ENCODE data around the gene SLC38A2.

SLC38A2 gene

GRCh38 chr12:46364300-46364696, 8.3 kb downstream of the SLC38A2 start:
- Histone ChIP-seq H3K9me3 (ENCODE audit: control insufficient read depth, low read length) (no peaks in the 10 kb centered on the region), H3K4me2 (ENCODE audit: low read length) (no peak overlapping the region), H3K9ac (no peak overlapping the region), H3K79me2 (no peaks in the 10 kb centered on the region), H2AFZ (no peak overlapping the region), H3K27ac (peak overlapping the region; percentile 1), H3K4me1 (peaks cover 33% of the 10 kb centered on the region), H3K36me3 (ENCODE audit: control insufficient read depth, insufficient read depth, low read length) (no peaks in the 10 kb centered on the region), H3K4me3 (ENCODE audit: low read depth, low read length) (no peak overlapping the region), H3K27me3 (ENCODE audit: control insufficient read depth, insufficient read depth, low read length) (no peaks in the 10 kb centered on the region)
- TF ChIP-seq CTCF (IDR thresholded peaks at IDR 0.05), result no peak

- Histone ChIP-seq H3K9me3 (ENCODE audit: control insufficient read depth, low read length) (no peaks in the 10 kb centered on the region), H3K4me2 (ENCODE audit: low read length) (no peak overlapping the region), H2AFZ (no peak overlapping the region), H3K4me1 (peaks cover 29% of the 10 kb centered on the region), H3K79me2 (no peaks in the 10 kb centered on the region), H3K36me3 (ENCODE audit: control insufficient read depth, insufficient read depth, low read length) (no peaks in the 10 kb centered on the region), H3K27ac (peak overlapping the region; percentile 1), H3K27me3 (ENCODE audit: control insufficient read depth, insufficient read depth, low read length) (no peaks in the 10 kb centered on the region), H3K9ac (no peak overlapping the region), H3K4me3 (ENCODE audit: low read depth, low read length) (no peak overlapping the region)
- TF ChIP-seq CTCF (IDR thresholded peaks at IDR 0.05), result no peak
Observed at GRCh38 chr12:46363582-46364299, 8.8 kb downstream of the SLC38A2 start.

- H3K9me3 ChIP-seq (ENCODE audit: control insufficient read depth, low read length), result no peaks in the 10 kb centered on the region
- no peak overlapping the region for H3K27ac ChIP-seq
- no peak overlapping the region for H3K4me3 ChIP-seq (ENCODE audit: low read depth, low read length)
- no peak for TF ChIP-seq CTCF (IDR thresholded peaks at IDR 0.05)
- no peak overlapping the region for H3K4me2 ChIP-seq (ENCODE audit: low read length)
- no peak overlapping the region for H3K9ac ChIP-seq
- no peak overlapping the region for H2AFZ ChIP-seq
- no peaks in the 10 kb centered on the region for H3K27me3 ChIP-seq (ENCODE audit: control insufficient read depth, insufficient read depth, low read length)
- H3K79me2 ChIP-seq, result no peaks in the 10 kb centered on the region
- H3K4me1 ChIP-seq, result peaks cover 24% of the 10 kb centered on the region
- H3K36me3 ChIP-seq (ENCODE audit: control insufficient read depth, insufficient read depth, low read length), result no peaks in the 10 kb centered on the region
Observed at GRCh38 chr12:46362895-46363581, 9.5 kb downstream of the SLC38A2 start.

GRCh38 chr12:46361667-46362034, 10.9 kb downstream of the SLC38A2 start:
- no peak overlapping the region for H3K4me3 ChIP-seq (ENCODE audit: low read depth, low read length)
- no peaks in the 10 kb centered on the region for H3K79me2 ChIP-seq
- no peaks in the 10 kb centered on the region for H3K9me3 ChIP-seq (ENCODE audit: control insufficient read depth, low read length)
- no peaks in the 10 kb centered on the region for H3K36me3 ChIP-seq (ENCODE audit: control insufficient read depth, insufficient read depth, low read length)
- H3K4me1 ChIP-seq, result peaks cover 14% of the 10 kb centered on the region
- H3K27me3 ChIP-seq (ENCODE audit: control insufficient read depth, insufficient read depth, low read length), result no peaks in the 10 kb centered on the region
- no peak overlapping the region for H3K4me2 ChIP-seq (ENCODE audit: low read length)
- no peak overlapping the region for H3K27ac ChIP-seq
- H2AFZ ChIP-seq, result no peak overlapping the region
- TF ChIP-seq CTCF (IDR thresholded peaks at IDR 0.05), result no peak
- no peak overlapping the region for H3K9ac ChIP-seq
